Left lung (tissue), 10 donors: ENCODE results near the gene CDH6. TPM values are rescaled to one million over a fixed set of nuclear protein-coding genes. Genes with fewer than 3 reads are reported as not detected.

Source experiments
- ATAC-seq: fragments of 200-7000 bp; cut with Tn5 transposase; one replicate; pipeline ENCODE4 v1.9.1; 2020; ENCODE audit warnings: moderate library complexity
- DNase-seq, 4 donors: peaks; one replicate each; pipeline ENCODE4 v3.0.0-alpha.2; 2013 to 2020
- H3K27ac ChIP-seq, 2 donors: fragments of 200-600 bp; sonication (generic) in 1 of 2; one replicate each; pipeline versions ENCODE4 v1.5.0 to v1.8.0; 2020 to 2021
- H3K27me3 ChIP-seq, 2 donors: fragments of 200-600 bp; sonication (generic) in 1 of 2; one replicate each; pipeline versions ENCODE4 v1.5.0 to v1.8.0; 2020 to 2021
- H3K36me3 ChIP-seq, 2 donors: fragments of 200-600 bp; sonication (generic) in 1 of 2; one replicate each; pipeline versions ENCODE4 v1.5.0 to v1.8.0; 2020 to 2021
- H3K4me1 ChIP-seq, 2 donors: fragments of 200-600 bp; one replicate each; pipeline ENCODE4 v1.8.0; 2021
- H3K4me3 ChIP-seq, 2 donors: fragments of 200-600 bp; sonication (generic) in 1 of 2; one replicate each; pipeline versions ENCODE4 v1.5.0 to v1.8.0; 2020 to 2021; ENCODE audit warnings: mild to moderate bottlenecking in 1 of 2
- H3K9me3 ChIP-seq, 2 donors: fragments of 200-600 bp; sonication (generic) in 1 of 2; one replicate each; pipeline versions ENCODE4 v1.5.0 to v1.8.0; 2020 to 2021
- intact Hi-C, 2 donors: fragments of 100-400 bp; cut with DNase I; formaldehyde crosslinking; loops; one replicate each; pipeline versions ENCODE4 v1.11.2 to v1.14.2; 2022
- polyA plus RNA-seq, 6 donors: library from polyadenylated mRNA; unstranded; fragments of 120-200 nt; gene quantifications; one replicate each; pipeline ENCODE4 v1.2.1, GENCODE V29; 2013; ENCODE audit not compliant: insufficient read length in 6 of 6
- total RNA-seq, 2 donors: library from RNA; stranded (reverse); fragmentation: NEBNext Ultra II Directional; extraction: Animal tissue kit (Norgen Biotek cat#: 25700); gene quantifications; one replicate each; pipeline ENCODE4 v1.2.1, GENCODE V29; 2021
- TF ChIP-seq, protein P1 (sequence below), 2 donors: fragments of 200-600 bp; sonication (generic) in 1 of 2; IDR thresholded peaks; one replicate each; pipeline versions ENCODE4 v1.5.0 to v1.8.0; 2021; ENCODE audit warnings: antibody characterized with exemption in 2 of 2
- donor health status: DM: no; HTN: yes; CAD: no.
- donor health status: DM: no; HTN: no; CAD: no.

Gene CDH6
- total and polyA plus RNA-seq, 8 donors: 7.4 to 13.2 (median 9.1) TPM

DNA sequence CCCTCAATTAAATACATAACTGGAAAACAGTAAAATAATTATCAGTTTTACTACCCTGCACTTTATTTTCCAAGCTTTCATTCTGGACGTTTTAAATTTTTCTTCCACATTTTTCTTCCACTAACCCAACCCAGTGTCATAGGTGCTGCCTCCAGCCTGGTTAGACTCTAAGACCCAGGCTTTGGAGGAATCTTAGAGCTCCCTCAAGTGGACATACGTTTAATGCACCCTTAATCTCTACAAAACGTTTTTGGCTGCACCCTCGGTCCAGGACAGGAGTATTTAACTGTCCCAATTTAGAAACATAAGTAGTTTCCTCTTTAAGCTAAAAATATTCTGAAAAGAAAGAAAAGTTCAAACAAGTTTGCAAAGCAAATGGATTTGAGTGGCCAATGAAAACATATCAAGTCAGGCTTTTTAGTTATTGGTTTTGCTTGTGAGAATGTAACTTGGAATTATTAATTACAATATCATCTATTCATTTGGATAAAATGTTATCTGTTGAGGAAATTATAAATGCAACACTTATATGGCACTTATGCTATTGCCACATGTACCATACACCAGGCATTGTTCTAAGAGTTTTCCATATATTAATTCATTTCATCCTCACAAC is 38.9 kb downstream of the CDH6 start:
- ATAC-seq (peak; percentile 90), DNase-seq (peak in 2 of 4 donors; percentile 18 to 43)
- Histone ChIP-seq H3K36me3 (no peaks in the 10 kb centered on the region), H3K4me1 (no peaks in the 10 kb centered on the region), H3K4me3 (no peak overlapping the region), H3K27me3 (no peaks in the 10 kb centered on the region), H3K9me3 (no peaks in the 10 kb centered on the region), H3K27ac (no peak overlapping the region)
- TF ChIP-seq, protein P1, sequence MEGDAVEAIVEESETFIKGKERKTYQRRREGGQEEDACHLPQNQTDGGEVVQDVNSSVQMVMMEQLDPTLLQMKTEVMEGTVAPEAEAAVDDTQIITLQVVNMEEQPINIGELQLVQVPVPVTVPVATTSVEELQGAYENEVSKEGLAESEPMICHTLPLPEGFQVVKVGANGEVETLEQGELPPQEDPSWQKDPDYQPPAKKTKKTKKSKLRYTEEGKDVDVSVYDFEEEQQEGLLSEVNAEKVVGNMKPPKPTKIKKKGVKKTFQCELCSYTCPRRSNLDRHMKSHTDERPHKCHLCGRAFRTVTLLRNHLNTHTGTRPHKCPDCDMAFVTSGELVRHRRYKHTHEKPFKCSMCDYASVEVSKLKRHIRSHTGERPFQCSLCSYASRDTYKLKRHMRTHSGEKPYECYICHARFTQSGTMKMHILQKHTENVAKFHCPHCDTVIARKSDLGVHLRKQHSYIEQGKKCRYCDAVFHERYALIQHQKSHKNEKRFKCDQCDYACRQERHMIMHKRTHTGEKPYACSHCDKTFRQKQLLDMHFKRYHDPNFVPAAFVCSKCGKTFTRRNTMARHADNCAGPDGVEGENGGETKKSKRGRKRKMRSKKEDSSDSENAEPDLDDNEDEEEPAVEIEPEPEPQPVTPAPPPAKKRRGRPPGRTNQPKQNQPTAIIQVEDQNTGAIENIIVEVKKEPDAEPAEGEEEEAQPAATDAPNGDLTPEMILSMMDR (IDR thresholded peaks at IDR 0.05): peak; percentile 30 to 58
- intact Hi-C loops: no loop called here

DNA sequence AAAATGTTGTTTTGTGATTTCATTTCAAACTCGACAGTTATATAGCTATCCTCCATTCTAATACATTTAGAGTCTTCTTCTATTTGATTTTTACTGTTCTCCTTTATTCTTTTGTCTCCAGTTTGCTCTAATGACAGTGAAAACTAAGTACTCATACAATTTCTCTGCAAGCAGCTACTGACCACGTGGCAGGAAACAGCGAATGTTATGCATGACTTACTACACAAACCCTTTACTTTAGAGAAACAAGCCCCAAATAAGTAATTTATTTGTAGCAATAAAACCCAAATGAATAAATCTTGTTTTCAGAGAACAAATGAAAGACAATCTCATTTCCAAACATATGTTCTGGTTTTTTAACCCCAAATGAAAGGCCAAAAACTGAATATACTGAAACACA is 41.9 kb downstream of the CDH6 start:
- H3K36me3 ChIP-seq: no peaks in the 10 kb centered on the region
- no peak overlapping the region for H3K27ac ChIP-seq
- no peaks in the 10 kb centered on the region for H3K27me3 ChIP-seq
- TF ChIP-seq, protein P1 (IDR thresholded peaks at IDR 0.05): no peak
- H3K9me3 ChIP-seq: no peaks in the 10 kb centered on the region
- H3K4me3 ChIP-seq: no peak overlapping the region
- intact Hi-C loops: no loop called here
- ATAC-seq: no peak
- no peaks in the 10 kb centered on the region for H3K4me1 ChIP-seq
- no peak for DNase-seq

DNA sequence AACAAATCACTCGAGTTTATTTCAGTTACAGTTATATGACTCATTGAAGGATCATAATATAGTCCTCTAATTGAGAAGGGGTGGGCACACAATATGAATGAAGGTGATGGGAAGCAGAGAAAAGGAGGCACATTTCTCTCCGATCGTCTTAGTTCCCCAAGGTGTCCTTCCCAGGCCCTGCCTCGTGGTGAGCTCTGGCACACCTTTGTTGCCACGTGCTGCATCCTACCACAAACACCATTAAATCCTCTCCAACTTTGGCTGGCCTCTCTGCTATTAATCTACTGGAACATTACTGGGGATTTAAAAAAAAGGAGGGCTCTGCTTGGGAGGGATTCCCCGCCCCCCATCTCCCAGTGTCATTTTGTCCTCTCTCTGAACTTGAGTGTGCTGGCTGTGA is 42.9 kb downstream of the CDH6 start:
- TF ChIP-seq, protein P1 (IDR thresholded peaks at IDR 0.05): no peak
- H3K36me3 ChIP-seq: no peaks in the 10 kb centered on the region
- no peaks in the 10 kb centered on the region for H3K27me3 ChIP-seq
- ATAC-seq (no peak), DNase-seq (no peak)
- intact Hi-C loops: no loop called here
- H3K27ac ChIP-seq: no peak overlapping the region
- H3K9me3 ChIP-seq: no peaks in the 10 kb centered on the region
- H3K4me1 ChIP-seq: no peaks in the 10 kb centered on the region
- no peak overlapping the region for H3K4me3 ChIP-seq

DNA sequence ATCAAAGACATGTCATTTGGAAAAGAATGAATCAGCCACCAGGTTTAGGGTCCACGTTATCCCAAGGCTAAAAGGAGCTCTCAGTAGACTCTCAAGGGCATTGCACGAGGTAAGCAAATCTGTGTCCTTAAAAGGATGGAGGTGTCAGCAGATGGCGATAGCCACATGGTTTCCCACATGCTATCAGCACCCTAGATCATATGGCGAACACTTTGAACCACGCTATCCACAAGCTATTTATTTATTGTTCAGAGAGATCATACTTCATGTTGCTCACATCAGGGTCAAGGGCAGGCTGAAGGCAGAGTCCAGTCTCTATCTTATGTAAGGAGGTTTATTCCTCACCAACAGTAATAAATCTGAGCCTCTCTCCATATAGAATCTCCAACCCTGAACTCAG is 43.7 kb downstream of the CDH6 start:
- no peaks in the 10 kb centered on the region for H3K9me3 ChIP-seq
- H3K4me3 ChIP-seq: no peak overlapping the region
- H3K27ac ChIP-seq: no peak overlapping the region
- H3K27me3 ChIP-seq: no peaks in the 10 kb centered on the region
- no peaks in the 10 kb centered on the region for H3K36me3 ChIP-seq
- TF ChIP-seq, protein P1 (IDR thresholded peaks at IDR 0.05): no peak
- ATAC-seq: no peak
- no peaks in the 10 kb centered on the region for H3K4me1 ChIP-seq
- intact Hi-C loops: no loop called here
- no peak for DNase-seq

DNA sequence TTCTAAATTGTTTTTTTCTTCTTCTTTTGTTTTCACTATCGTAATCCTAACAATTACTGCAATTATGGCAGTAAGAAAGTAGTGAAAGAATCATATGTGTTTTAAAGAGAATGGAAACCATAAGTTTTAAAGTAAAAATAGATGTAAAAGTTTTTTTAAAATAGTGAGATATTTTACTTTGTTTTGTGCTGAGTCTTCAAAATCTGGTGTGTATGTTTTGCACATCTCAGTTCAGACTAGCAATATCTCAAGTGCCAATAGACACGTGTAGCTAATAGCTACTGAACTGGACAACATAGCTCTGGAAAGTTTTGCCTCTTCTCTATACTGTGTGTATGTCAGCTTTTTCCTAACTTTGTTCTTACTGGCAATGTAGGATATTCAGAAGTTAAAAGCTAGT is 45.0 kb downstream of the CDH6 start:
- no peak for ATAC-seq
- Histone ChIP-seq H3K27ac (no peak overlapping the region), H3K36me3 (no peaks in the 10 kb centered on the region), H3K4me1 (no peaks in the 10 kb centered on the region), H3K9me3 (no peaks in the 10 kb centered on the region), H3K4me3 (no peak overlapping the region), H3K27me3 (no peaks in the 10 kb centered on the region)
- DNase-seq: no peak
- TF ChIP-seq, protein P1 (IDR thresholded peaks at IDR 0.05): no peak
- intact Hi-C loops: no loop called here
